Fibroblast of the aortic adventitia (primary cell): ENCODE results near the gene RRP1. TPM values are rescaled to one million over a fixed set of nuclear protein-coding genes. Genes with fewer than 3 reads are reported as not detected.

Experiments
- DNase-seq: peaks from one replicate; pipeline ENCODE4 v3.0.0-alpha.2; 2010; ENCODE audit warnings: low read depth
- H3K4me3 ChIP-seq: 2 replicates; pipeline ENCODE4 v1.5.1; 2011; ENCODE audit warnings: low read depth, mild to moderate bottlenecking, control low read depth, low read length, moderate library complexity
- total RNA-seq: library from RNA; depleted of rRNA; stranded (reverse); fragments of >200 nt; gene quantifications from 2 replicates; pipeline ENCODE4 v1.2.3, GENCODE V29; 2012; ENCODE audit warnings: low replicate concordance
- TF ChIP-seq, protein P1 (sequence below): IDR thresholded peaks from 2 replicates; pipeline ENCODE4 v1.5.1; 2011; ENCODE audit warnings: mild to moderate bottlenecking, low read length, control low read depth, inconsistent platforms; ENCODE audit not compliant: insufficient read depth

Gene RRP1
- total RNA-seq, 1 donor, result 23.0 TPM

DNA sequence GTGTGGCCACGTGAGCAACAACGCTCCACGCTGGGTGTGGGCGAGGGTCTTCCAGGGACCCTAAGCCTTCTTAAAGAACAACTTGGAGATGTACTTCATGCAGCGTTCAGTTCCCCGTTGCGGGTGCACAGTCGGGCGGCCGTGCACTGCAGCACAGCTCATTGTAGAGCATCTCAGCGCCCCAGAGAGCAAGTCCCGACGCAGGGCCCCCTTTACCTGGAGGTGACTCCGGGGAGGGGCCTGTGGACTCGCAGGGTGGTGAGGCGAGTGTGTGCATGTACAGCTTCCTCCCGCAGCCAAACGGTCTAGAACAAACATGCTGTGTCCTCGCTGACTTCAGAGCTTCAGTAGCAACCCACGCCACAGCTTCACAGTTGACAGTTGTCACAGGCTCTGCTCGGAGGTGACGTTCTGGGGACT lies 19.5 kb downstream of the RRP1 start:
- no peak for DNase-seq
- TF ChIP-seq, protein P1, sequence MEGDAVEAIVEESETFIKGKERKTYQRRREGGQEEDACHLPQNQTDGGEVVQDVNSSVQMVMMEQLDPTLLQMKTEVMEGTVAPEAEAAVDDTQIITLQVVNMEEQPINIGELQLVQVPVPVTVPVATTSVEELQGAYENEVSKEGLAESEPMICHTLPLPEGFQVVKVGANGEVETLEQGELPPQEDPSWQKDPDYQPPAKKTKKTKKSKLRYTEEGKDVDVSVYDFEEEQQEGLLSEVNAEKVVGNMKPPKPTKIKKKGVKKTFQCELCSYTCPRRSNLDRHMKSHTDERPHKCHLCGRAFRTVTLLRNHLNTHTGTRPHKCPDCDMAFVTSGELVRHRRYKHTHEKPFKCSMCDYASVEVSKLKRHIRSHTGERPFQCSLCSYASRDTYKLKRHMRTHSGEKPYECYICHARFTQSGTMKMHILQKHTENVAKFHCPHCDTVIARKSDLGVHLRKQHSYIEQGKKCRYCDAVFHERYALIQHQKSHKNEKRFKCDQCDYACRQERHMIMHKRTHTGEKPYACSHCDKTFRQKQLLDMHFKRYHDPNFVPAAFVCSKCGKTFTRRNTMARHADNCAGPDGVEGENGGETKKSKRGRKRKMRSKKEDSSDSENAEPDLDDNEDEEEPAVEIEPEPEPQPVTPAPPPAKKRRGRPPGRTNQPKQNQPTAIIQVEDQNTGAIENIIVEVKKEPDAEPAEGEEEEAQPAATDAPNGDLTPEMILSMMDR, result no peak

DNA sequence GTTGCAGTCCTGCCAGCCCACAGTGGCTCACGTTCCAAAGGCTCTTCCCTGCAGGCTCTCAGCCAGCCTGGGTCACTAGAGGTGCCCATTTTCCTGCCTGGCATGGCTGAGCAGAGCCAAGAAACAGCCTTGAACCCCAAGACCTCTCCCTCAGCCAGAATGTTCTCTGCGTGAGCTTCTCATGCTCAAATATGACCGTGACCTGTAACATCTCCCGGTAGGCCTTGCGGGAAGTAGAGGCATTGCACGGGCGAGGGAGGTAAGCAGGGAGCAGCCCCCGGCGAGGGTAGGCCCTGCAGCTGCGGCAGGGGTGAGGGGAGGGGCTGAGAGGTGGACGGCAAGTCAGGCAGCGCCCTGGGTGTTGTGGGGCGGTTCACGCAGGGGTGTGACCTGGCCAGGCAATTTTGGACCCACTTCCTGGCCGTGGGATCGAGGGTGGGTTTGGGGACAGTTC lies 20.0 kb downstream of the RRP1 start:
- no peak for DNase-seq
- TF ChIP-seq, protein P1, result no peak
- no peak overlapping the region for H3K4me3 ChIP-seq

More for the DNA sequence above, 19.5 kb downstream of the RRP1 start:
- H3K4me3 ChIP-seq, result no peak overlapping the region

DNA sequence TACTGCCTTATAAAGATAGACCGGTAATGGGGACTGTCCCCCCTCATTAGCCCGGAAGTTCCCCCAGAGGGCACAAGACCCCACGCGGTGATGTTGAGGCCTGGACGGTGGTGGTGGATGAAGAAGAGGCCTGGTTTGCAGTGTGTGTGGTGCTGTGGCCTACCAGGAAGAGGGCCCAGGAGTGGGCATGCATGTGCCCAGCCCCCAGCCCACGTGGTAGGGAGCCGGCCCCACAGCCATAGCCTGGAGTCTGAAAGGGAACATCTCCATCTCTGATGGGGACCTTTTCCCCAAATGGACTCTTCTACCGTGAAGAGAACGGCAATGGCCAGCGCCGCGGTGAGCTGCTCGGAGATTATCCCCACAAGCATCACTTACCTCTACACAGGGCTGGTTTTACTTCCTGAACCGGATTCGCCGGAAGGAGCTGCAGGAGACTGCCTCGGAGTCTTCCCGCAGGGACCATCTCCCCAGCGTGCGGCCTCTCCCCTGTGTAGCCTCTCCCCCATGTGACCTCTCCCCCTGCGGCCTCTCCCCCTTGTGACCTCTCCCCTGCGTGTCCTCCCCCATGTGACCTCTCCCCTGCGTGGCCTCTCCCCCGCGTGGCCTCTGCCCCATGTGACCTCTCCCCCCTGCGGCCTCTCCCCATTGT lies 20.6 kb downstream of the RRP1 start:
- TF ChIP-seq, protein P1, result no peak
- no peak overlapping the region for H3K4me3 ChIP-seq
- DNase-seq, result no peak

DNA sequence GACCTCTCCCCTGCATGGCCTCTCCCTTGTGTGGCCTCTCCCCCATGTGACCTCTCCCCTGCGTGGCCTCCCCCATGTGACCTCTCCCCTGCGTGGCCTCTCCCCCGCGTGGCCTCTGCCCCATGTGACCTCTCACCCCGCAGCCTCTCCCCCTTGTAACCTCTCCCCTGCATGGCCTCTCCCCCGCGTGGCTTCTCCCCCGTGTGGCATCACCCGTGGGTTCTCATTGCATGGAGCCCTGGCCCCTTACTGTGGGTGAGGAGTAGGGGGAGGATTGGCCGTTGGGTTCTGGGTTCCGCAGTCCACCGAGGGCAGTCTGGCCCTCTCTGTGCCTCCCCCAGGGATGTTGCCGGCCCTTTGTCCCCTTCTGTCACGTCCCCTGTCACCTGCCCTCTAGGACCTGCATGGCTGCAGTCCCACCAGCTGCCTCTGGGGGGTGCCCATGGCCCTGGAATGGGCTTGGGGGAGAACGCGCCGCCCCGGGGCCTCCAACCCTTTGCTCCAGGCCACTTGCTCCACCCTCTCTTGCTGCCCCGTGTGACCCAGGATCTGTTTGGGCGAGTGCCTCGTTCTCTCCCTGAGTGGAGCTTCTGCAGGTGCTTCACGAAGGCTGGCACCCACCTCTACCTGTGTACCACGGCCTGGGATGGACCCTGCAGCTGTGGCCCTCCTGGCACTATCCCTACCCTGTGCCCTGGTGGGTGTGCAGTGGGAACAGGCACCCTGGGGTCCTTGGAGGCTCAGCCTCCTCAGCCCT lies 21.3 kb downstream of the RRP1 start:
- no peak overlapping the region for H3K4me3 ChIP-seq
- peak; percentile 62 for DNase-seq
- TF ChIP-seq, protein P1, result peak; percentile 95

DNA sequence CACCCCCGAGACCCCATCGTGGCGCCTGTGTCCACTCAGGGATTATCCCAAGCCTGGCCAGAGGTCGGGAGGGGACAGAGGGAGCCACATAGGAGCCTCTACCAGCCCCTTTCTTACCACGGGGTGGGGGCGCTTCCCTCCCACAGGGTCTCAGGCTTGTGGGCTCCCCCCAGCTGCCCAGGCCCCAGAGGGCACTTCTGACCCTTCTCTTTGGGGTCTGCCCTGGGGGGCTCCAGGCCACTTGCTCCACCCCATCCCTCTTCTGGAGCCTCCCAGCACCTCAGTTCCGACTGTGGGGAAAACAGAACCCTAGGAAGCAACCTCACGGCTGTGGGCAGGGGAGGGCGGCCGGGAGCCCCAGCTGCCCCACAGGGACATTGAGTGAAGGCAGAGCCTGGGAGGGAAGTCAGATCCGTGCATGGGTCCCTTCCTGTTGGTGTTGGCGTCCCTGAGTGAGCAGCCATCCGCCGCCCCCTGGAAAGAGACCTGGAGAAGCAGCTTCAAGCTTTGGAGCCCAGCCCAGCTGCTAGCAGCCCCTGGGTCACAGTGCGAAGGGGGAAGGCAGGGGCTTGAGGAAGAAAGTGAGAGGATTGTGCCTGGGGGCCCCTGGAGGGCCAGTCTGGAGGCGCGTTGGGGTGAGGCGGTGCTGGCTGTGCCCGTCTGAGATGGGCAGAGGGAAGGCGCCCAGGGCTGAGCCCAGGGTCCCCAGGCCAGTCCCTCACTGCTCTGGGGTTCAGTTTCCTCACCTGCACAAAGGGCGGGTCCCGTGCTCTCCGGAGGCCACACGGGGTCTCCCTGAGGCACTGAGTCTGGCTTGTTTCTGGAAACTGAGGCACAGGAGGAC lies 22.1 kb downstream of the RRP1 start:
- no peak for DNase-seq
- TF ChIP-seq, protein P1, result no peak
- H3K4me3 ChIP-seq, result no peak overlapping the region

DNA sequence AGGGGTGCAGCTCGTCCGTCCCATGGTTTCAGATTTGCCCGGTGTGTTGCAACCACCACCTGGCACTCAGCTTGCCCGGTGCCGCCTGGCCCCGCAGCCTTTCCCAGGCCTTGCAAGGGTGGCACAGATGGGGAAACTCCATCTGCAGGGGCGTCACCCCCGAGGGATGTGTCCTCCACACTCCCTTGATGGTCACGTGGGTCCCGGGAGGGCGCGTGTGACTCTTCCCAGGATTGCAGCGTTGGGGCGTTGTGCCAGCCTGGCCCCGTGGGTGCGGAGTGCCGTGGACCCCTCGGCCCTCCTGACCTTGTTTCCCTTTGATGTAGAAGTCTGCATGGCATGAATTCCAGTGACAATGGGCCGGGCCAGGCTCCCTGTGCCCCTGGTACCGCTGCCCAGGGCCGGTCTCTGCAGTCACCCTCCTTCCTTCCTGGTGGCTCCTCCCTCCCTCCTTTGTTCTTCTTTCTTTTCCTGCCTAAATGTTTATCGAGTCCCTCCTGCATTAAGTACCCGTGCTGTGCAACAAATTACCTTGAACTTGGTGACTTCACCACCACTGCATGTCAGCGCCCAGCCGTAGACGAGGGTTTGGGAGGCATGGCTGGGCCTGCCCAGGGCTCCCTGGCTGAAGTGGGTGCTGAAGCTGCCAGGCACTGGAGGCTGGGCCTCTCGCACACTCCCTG lies 22.9 kb downstream of the RRP1 start:
- DNase-seq, result peak; percentile 7
- TF ChIP-seq, protein P1, result no peak
- no peak overlapping the region for H3K4me3 ChIP-seq
